SH-SY5Y (cell line): ENCODE data around the gene MC1R.

Experiments
- GATA2 ChIP-seq: IDR thresholded peaks from 2 replicates; pipeline ENCODE4 v1.6.1; 2011; ENCODE audit warnings: mild to moderate bottlenecking, low read depth, low read length
- GATA3 ChIP-seq: IDR thresholded peaks from 2 replicates; pipeline ENCODE4 v1.6.1; 2011; ENCODE audit warnings: low read depth, mild to moderate bottlenecking, low read length, moderate library complexity

The MC1R gene

DNA sequence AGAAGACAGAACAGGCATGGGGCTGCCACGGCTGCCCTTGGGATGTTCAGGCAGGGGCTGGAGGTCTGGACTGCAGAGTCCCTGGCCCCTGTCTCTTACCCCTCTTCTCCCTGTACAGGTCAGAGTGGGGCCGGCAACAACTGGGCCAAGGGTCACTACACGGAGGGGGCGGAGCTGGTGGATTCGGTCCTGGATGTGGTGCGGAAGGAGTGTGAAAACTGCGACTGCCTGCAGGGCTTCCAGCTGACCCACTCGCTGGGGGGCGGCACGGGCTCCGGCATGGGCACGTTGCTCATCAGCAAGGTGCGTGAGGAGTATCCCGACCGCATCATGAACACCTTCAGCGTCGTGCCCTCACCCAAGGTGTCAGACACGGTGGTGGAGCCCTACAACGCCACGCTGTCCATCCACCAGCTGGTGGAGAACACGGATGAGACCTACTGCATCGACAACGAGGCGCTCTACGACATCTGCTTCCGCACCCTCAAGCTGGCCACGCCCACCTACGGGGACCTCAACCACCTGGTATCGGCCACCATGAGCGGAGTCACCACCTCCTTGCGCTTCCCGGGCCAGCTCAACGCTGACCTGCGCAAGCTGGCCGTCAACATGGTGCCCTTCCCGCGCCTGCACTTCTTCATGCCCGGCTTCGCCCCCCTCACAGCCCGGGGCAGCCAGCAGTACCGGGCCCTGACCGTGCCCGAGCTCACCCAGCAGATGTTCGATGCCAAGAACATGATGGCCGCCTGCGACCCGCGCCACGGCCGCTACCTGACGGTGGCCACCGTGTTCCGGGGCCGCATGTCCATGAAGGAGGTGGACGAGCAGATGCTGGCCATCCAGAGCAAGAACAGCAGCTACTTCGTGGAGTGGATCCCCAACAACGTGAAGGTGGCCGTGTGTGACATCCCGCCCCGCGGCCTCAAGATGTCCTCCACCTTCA, 16.2 kb downstream of the MC1R start:
- no peak for TF ChIP-seq GATA2
- no peak for TF ChIP-seq GATA3

DNA sequence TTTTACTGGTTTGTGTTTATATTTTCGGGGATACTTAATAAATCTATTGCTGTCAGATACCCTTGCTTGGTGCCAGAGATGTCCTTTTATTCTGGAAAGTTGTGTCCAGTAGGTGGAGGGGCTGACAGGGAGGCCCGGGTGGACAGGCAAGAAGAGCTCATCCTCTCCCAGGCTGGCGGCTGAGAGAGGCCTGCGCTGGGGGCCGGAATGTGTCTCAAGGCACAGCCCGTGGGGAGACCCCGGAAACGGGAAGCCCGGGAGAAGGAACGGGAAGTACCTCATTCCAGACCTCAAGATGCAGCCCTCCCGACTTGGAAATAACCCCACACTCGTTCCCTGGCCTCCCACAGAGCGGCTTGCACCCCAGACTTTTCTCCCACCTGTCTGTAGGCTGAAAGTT, 17.4 kb downstream of the MC1R start:
- TF ChIP-seq GATA3 (no peak), GATA2 (no peak)

DNA sequence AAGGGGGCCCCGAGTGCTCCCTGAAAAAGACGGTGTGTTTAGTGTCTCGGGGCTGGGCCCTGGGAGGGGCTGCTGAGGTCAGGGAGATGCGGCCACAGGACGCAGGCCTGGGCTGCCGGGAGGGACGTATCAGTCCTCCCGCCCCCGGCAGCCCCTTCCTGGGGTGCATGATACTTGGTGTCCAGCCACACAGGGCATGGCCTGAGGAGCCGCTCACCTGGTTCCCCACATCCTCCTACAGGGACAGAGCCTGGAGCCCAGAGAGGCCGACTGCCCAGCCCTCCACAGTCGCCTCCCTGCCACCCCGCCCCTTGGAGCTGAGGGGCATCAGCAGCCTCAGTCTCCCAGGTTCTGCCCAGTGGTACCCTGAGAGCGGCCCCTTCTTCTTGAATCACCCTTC, 17.8 kb downstream of the MC1R start:
- no peak for TF ChIP-seq GATA3
- no peak for TF ChIP-seq GATA2

DNA sequence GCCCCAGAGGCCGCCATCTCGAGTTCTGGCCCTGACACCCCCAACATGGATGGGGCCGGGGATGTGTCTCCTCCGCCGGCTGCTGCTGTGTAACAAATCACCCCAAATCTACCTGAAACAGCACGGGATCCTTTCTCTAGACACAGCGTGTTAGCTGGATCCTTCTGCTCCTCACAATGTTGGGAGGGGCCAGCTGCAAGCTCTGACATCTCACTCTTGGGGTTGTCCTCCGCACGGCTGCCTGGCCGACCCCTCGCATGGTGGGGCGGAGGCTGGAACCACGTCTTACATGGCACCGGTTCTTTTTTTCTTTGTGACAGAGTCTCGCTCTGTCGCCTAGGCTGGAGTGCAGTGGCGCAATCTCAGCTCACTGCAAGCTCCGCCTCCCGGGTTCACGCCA, 18.3 kb downstream of the MC1R start:
- TF ChIP-seq GATA3: no peak
- no peak for TF ChIP-seq GATA2

GRCh38 chr16:89938175-89938885, 19.7 kb downstream of the MC1R start:
- no peak for TF ChIP-seq GATA2
- no peak for TF ChIP-seq GATA3

GRCh38 chr16:89944773-89945172, 26.1 kb downstream of the MC1R start:
- no peak for TF ChIP-seq GATA2
- TF ChIP-seq GATA3: no peak

GRCh38 chr16:89945654-89946053, 27.0 kb downstream of the MC1R start:
- TF ChIP-seq GATA2 (no peak), GATA3 (no peak)

- TF ChIP-seq GATA3 (no peak), GATA2 (no peak)
Observed at GRCh38 chr16:89946515-89946914, 27.9 kb downstream of the MC1R start.

- TF ChIP-seq GATA3 (no peak), GATA2 (no peak)
Observed at GRCh38 chr16:89949121-89949742, 30.6 kb downstream of the MC1R start.

- TF ChIP-seq GATA2 (no peak), GATA3 (no peak)
Observed at GRCh38 chr16:89949756-89950155, 31.1 kb downstream of the MC1R start.

- no peak for TF ChIP-seq GATA2
Observed at GRCh38 chr16:89951509-89951908, 32.8 kb downstream of the MC1R start.

DNA sequence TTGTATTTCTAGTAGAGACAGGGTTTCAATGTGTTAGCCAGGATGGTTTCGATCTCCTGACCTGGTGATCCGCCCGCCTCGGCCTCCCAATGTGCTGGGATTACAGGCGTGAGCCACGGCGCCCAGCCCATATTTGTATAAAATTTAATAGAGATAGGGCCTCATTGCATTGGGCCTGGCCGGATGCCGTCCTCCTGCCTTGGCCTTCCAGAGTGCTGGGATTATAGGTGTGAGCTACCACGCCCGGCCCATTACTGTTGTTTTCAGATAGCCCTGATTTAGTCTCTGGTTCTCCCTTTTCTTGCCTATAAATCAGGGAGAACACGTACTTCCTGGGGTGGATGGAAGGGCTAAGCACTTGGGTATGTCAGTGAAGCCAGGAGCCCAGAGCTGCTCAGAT, 33.4 kb downstream of the MC1R start:
- TF ChIP-seq GATA2 (no peak), GATA3 (no peak)

- TF ChIP-seq GATA3: no peak
- TF ChIP-seq GATA2: no peak
Observed at GRCh38 chr16:89952551-89952950, 33.9 kb downstream of the MC1R start.

DNA sequence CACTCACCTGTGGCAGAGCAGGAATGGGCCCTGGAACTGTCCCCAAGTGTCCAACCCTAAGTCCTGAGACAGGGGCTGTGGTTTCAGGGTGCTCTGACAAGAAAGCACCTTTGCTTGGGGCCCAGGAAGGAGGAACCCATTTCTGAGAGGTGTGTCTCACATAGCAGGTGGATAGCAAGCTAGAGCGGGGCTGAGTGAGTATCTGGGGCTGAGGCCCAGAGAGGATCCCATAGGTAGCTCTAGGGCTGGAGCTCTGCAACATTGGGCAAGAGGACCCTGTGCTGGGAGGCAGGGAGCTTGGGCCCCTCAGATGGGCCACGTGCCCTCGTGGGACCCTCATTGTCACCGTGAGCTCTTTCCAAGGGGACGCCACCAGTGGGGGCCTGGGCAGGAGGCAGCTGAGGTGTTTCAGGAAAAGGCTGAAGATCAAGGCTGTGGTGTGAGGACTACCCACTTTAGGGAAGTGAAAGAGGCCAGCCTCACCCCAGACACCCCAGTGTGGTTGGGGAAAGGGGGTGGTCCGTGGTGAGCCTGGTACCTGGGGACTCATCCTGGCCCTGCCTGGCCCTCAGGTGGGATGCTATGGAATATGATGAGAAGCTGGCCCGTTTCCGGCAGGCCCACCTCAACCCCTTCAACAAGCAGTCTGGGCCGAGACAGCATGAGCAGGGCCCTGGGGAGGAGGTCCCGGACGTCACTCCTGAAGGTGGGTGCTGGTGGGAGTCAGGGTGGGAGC, 35.2 kb downstream of the MC1R start:
- TF ChIP-seq GATA3 (no peak), GATA2 (no peak)
